GM19324 (cell line): ENCODE measurements around the gene TTLL11.
"Not testable (repeated sequence)": the region's sequence is repeated elsewhere in the genome, so short reads cannot be mapped to it uniquely, and the experiment has no call there.

Source experiments
- ATAC-seq: cut with Tn5 transposase; IDR thresholded peaks from one replicate; pipeline ENCODE4 v1.9.1; 2021; ENCODE audit warnings: mild to moderate bottlenecking, moderate library complexity; ENCODE audit not compliant: unreplicated experiment, low FRiP score

Gene TTLL11

DNA sequence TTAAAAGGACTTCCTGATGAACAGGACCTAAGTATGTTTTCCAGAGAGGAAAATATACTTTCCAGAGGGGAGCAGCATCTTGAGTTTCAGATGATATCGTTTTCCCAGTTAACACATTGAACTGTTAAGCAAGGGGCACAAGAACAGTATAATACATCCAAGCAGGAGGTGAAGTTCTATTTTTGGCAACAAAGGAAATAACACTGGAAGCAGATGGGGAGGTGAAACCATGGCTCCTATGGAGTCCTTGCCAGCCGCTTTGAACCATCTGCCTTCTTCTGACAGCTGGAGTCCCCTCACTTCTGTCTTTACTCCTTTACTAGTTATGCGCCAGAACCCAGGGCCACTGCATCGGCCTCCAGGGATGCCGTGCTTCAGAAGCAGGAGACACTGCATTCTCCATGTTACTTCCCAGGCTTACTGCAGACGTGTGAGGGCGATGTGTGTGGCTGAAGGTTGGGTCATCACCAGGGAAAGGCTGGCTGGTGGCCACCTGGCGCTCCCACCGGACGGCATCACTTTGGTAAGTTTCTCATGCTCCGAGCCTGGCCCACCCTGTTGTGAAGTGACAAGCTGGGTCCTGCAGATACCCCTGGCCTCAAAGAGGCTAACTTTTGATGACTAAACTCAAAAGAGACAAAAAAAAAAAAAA, 77.8 kb downstream of the TTLL11 start:
- ATAC-seq = no peak

DNA sequence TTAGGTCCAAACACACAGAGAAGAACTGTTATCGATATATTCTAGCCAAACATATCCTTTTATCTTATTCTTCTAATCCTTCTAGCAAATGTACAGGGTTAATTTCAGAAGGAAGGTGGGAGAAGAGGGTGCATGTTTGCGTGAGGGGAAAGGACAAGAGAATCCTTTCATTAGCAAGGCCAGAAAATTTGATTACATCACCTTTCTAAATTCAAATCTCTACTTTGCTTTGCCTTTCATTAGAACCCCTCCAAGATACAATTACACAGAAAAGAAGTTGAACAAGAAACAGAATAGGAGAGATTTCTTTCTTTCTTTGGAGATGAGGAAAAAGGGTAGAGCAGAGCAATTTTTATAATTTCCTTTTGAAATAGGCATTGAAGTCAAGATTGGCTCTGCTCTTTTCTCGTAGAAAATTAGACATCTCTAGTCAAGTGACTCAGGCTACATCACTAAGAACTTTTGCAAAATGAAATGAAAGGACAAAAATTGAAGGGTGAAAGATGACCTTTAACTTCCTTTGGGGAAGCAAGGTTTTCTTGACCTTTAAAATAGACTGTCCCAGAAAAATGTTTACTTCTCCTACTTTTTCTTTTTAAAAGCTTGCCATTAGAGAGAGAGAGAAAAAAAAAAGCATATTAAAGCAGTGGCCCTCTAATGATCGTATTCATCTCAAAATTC, 81.2 kb downstream of the TTLL11 start:
- no peak for ATAC-seq

DNA sequence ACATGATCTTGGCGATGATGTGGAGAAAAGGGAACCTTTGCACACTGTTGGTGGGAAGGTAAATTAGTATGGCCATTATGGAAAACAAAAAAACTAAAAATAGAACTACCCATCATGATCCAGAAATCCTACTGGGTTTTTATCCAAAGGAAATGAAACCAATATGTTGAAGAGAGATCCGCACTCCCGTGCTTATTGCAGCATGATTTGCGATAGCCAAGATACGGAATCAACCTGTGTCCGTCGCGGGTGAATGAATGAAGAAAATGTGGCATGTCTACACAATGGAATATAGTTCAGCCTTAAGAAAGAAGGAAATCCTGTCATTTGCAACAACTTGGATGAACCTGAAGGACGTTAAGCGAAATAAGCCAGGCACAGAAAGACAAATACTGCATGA, 84.5 kb downstream of the TTLL11 start:
- ATAC-seq = no peak

DNA sequence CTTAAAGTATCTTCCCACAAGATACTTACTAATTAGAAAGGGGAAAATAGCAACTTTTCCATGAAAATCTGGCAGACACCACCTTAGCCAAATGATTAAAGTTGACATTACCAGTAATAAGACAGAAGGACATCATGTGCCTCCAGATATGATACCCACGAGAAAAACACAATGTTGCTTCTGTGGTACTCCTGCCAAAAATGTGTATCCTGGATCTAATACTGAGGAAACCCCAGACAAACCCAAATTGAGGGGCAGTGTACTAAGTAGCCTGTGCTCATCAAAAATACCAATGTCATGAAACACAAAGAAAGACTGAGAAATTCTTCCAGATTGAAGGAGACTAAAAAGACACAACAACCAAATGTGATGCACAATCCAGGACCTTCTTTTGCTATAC, 85.3 kb downstream of the TTLL11 start:
- no peak for ATAC-seq

DNA sequence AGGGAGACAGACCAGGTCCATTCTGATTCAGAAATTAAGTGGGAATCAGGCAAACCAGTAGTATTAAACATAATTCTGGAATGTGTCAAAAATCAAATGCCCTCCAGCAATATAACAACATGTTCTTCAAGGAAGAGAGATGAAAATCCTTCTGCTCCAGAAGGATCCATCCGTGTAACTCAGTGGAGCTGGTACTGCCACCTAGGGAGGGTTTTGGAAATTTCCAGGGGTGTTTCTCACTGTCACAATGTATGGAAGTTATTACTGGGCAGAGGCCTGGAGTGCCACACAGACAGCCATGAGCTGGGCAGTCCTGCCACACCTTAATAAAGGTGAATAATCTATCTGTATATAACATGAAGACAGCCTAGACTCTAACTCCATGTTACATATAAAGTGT, 87.5 kb downstream of the TTLL11 start:
- ATAC-seq = no peak

DNA sequence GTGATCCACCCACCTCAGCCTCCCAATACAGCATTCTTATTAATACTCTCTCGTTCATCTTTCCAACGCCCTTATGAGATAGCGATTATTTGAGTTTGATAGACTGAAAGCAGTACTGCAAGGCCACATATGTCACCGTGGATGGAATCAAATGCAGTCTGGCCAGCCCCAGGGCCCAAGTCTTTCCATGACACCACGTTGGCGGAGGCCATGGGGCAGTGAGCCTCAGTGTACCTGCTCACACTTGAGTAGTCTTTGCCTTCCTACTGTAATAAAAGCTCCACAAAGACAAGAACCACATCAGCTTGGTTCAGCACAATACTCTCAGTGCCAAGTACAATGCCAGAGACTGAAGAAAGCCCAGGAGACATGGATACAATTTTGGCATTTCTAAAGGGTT, 88.5 kb downstream of the TTLL11 start:
- ATAC-seq = no peak

DNA sequence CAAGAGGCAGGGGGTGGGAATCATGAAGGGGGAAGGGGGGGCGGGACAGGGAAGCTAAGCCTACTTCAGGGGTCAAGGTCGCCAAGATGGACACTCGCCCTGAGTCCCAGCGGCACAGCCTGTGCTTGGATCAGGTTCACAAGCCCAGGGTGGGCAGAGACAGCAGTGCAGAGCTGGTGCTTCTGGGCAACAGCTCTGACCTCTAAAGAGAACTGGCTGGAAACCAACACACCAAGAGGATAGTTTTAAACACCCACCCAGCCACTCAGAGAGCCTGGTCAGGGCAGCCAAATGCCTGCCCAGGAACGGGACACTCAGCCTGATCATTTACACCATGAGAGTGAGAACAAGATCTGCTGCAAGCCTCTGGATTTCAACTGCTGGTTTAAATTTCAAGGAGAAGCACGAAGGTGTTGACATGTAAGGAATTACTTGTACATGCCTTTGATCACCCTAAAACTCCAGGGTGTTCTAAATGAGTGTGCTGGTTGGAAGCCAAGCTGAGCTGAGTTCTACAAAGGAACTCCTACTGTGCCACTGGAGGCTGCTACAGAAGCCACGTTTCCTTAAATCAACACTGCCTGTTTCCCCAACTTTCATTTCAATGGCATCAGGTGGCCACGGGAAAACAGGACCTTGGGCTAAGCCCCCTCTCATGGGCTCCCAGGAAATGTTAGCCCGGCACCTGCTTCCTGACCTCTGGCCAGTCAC, 91.5 kb downstream of the TTLL11 start:
- ATAC-seq = no peak

DNA sequence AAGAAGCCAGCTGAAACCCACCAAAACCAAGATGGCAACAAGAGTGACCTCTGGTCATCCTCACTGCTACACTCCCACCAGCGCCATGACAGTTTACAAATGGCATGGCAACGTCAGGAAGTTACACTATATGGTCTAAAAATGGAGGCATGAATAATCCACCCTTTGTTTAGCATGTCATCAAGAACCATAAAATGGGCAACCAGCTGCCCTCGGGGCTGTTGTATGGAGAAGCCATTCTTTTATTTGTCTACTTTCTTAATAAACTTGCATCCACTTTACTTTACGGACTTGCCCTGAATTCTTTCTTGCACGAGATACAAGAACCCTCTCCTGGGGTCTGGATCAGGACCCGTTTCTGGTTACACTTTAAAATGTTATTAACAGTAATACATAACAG, 92.6 kb downstream of the TTLL11 start:
- not testable (repeated sequence) for ATAC-seq

DNA sequence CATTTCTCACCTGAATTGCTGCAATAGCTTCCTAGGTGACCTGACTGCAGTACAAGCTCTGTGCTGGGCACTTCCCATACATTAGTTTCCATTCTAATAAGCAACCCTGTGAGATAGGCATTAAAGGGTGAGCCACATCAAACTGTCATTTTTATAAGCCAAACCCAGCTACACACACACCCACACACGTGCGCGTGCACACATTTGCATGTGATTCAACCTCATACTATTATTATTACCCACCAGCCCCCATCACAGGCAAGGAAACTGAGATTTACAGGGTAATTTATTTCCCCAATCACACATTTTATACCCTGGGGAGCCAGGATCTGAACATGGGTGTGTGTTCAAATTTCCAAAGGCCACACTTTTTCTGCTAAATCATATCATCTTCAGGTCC, 93.6 kb downstream of the TTLL11 start:
- ATAC-seq = no peak

DNA sequence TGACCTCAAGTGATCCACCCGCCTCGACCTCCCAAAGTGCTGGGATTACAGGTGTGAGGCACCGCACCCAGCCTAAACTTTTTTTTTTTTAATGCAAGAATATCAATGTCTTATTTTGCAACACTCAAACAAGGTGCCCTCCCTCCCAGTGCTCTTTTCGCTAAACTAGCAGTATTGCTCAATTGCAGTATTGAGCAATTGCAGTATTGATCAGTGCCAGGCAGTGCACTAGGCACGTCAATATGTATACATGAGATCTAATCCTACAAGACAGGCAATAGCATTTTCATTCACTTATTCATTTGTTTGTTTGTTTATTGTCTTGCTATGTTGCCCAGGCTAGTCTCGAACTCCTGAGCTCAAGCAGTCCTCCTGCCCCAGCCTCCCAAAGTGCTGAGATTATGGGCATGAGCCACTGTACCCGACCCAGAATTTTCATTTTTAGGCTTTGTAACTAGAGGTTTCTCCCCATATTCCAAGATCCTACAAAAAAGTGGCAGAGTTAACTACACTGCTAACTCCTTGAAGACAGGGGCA, 94.5 kb downstream of the TTLL11 start:
- no peak for ATAC-seq

DNA sequence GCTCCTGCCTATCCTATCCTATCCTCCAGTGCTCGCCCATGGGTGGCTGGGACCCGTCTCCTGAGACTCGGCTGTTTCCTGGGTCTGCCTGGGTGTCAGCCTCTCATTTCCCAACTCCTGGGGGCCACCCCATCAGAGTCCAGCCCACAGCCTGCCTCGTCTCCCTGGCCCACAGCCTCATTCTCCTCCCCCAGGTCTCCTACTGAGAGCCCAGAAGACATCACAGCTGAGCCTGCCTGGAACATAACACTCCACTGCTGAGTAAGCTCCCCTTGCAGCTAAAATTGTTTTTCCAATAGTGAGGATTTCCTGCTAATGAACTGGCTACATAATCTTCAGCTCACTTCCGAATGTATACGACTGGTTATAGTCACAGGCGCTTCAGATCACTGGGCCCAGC, 95.3 kb downstream of the TTLL11 start:
- no peak for ATAC-seq

DNA sequence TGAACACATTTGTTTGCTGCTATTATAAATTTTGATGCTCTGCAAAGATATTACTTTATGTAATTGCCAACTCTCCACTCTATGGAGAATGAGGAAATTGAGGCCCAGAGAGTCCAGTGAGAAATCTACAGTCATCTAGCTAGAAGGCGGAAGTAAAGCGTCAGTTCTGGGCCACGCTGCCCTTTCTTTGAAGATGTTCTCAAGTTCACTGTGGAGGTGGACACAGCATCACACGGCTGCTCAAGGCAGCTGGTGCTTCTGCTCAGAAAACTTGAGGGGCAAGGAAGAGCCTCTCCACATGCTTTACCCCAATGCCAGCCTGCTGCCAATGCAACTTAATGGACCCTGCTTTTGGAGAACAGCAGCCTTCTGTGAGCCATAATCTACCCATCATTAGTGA, 96.3 kb downstream of the TTLL11 start:
- ATAC-seq = no peak

DNA sequence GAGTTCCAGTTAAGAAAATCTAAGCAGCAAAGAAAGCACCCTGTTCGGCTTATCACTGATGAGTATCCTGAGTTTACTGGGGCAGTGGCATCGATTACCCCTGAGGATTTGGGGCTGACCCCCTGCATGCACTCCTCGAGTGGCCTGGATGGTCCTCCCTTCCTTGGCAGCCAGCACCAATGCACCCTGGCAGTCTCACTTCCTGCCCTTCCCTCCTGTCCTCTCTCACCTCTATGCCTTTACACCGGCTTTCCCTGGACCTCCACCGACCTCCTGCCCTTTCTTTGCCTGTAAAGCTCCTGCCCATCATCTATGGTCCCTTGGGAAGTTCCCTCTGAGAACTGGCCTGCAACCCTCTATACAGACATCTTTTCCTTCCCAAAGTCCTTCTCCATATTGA, 97.1 kb downstream of the TTLL11 start:
- no peak for ATAC-seq

DNA sequence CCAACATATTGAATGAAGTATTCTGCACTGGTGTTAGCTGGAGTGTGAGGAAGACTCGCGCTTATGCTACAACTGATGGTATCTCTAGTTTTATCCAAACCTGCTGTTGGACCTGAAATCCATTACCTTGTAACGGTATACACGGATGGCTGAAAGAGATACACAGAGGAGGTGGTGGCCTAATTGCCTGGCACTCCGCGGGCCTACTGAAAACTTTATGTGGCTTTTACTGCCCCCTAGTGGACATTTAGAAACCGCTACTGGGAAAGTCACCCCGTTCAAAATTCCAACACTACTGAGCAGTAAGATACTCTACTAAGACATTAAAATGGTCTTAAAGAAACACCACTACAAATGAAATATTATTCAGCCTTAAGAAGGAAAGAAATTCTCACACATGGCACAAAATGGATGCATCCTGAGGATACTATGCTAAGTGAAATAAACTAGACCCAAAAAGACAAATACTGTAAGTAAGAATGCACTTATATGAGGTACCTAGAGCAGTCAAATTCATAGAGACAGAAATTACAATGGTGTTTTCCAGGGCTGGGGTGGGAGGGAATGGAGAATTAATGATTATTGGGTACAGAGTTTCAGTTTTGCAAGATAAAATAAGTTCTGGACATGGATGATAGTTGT, 100.4 kb downstream of the TTLL11 start:
- ATAC-seq = no peak

DNA sequence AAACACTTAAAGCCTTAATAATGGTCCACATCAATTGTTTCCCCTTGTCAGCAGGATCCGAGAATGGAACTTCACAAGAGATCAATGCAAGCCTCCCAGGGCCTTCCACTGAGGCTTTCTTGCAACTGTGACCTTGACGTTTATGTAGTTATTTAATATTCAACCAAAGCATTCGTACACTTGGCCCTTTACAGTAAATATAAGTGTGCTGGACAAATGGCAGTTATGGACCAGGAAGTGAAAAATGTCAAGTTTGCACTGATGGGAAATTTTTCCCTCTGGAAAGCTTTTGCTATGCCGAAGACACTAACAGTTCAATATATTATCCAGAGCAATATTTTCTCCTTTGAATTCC, 101.8 kb downstream of the TTLL11 start:
- no peak for ATAC-seq

DNA sequence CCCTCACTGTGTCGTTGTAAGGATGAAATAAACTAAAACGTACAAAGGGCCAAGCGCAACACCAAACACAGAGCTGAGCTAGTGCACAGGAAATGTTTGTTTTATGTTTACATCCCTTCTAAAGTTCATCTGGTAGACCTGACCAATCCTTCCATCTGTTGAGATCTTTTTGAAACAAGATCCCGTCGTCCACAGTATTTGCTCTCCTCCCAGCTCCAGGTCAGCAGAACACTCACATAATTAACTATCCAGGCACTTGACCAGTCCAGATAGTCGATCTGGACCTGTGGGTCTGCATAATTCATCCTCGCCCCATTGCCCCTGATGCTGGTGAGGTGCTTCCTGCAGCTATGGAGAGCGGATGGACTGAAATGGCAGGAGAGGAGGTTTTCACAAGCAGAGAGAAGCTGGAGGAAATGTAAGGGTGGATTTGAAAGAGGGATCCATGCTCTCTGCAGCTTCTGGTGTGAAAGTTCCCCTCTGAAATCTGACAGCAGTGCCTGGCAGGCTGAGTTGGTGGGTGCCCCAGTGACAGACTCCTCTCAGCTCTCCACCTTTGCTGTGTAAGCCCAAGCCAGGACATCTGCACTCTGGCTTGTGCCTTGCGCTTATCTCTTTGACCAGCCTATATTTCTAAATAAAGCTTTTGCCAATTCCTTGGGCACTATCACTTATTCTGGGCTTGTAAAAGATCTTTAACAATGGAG, 102.4 kb downstream of the TTLL11 start:
- no peak for ATAC-seq

DNA sequence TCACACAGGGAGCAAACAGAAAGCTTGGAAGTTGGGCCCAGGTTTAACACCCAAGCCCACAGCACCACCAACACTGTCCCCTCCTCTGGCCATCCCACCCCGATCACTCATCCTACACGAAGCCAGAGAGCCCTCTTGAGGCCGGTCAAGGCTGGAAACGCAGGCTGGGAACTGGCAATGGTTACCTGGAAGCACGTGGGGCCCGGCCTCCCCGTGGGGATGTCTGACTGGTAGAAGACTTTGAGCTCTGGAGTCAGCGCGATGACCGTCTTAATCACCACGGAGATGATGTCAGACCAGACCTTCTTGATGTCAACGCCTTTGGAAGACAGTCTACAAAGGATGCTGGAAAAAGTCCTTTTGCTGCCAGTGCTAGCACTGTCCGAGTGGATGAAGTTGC, 104.1 kb downstream of the TTLL11 start:
- ATAC-seq = no peak

DNA sequence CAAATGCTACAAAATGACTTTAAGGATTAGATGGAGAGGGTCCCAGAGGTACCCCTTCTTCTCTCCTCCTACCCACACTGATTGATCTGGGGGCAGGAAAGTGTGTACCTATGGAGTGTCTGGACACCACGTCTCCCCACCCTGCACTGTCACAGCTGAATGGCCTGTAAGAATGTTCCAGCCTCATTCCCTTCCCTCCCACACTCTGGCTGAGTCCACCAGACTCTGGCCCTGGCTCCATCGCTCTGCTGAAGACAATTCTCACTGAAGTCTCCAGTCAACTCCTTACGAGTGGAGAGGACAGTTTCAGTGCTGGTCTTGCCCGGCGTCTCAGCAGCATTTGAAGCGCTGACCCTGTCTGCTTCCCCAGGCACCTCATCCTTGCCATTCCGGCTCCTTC, 105.8 kb downstream of the TTLL11 start:
- no peak for ATAC-seq

DNA sequence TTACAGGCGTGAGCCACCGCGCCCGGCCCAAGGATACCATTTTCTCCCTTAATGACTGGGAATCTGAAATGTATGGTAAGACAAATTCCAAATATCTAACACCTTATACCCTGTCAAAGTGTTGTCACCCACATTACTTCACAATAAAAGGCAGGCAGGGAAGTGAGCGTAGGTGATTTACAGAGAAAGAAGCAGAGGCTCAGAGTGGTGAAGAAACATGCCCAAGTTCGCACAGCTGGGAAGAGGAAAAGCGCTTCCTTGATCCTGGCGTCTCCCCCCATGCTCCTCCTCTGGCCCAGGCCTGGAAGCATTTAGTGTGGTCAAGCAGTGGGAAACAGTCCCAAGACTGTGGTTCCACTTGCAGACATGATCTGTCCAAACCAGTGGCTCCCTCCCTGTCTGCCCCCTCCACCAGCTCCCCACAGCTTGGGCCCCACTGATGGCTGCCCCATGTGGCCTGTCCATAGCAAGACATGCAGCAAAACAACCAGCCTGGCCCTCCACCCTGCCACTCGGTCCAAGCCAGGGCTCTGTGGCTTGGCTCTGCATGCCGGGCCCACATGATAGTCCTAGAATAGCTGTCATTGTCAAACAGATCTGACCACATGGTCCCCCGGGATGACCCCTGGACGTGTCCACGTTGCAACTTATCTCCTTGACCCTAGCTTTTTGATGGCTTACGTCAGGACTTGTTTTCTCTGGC, 107.2 kb downstream of the TTLL11 start:
- no peak for ATAC-seq
